Stimulated activated memory B cell treated with anti-CD40 and anti-IgM and Interleukin-4, amounts not matched to agents 10 μg/mL and 1 μg/mL and 100 μg/mL, for 72 hours (primary cell): ENCODE results near the gene LEAP2.
"Not testable (repeated sequence)": the region's sequence is repeated elsewhere in the genome, so short reads cannot be mapped to it uniquely, and the experiment has no call there.

Experiments
- ATAC-seq: fragments of 150-1000 bp; cut with Tn5 transposase; 2 replicates; pipeline ENCODE4 v1.10.0; 2021
- H3K27ac Mint-ChIP-seq: one replicate; pipeline ENCODE4 v1.8.0; 2022; ENCODE audit warnings: mild to moderate bottlenecking, mixed read lengths
- H3K27me3 Mint-ChIP-seq: one replicate; pipeline ENCODE4 v1.8.0; 2022; ENCODE audit warnings: mixed read lengths
- H3K36me3 Mint-ChIP-seq: one replicate; pipeline ENCODE4 v1.8.0; 2022; ENCODE audit warnings: mixed read lengths
- H3K4me1 Mint-ChIP-seq: one replicate; pipeline ENCODE4 v1.8.0; 2022; ENCODE audit warnings: mixed read lengths
- H3K4me3 Mint-ChIP-seq: one replicate; pipeline ENCODE4 v1.8.0; 2022; ENCODE audit warnings: mild to moderate bottlenecking, moderate library complexity, mixed read lengths
- H3K9me3 Mint-ChIP-seq: one replicate; pipeline ENCODE4 v1.8.0; 2022; ENCODE audit warnings: mixed read lengths

Gene LEAP2

GRCh38 chr5:132836852-132837251, 36.6 kb upstream of the LEAP2 start:
- no peaks in the 10 kb centered on the region for H3K36me3 Mint-ChIP-seq
- no peak for ATAC-seq
- no peaks in the 10 kb centered on the region for H3K9me3 Mint-ChIP-seq
- H3K27ac Mint-ChIP-seq: no peak overlapping the region
- H3K4me3 Mint-ChIP-seq: no peak overlapping the region
- no peaks in the 10 kb centered on the region for H3K4me1 Mint-ChIP-seq
- no peaks in the 10 kb centered on the region for H3K27me3 Mint-ChIP-seq

GRCh38 chr5:132837868-132838267, 35.6 kb upstream of the LEAP2 start:
- Mint-ChIP-seq H3K27ac (no peak overlapping the region), H3K36me3 (no peaks in the 10 kb centered on the region)
- no peak for ATAC-seq

GRCh38 chr5:132838516-132839282, 34.8 kb upstream of the LEAP2 start:
- Mint-ChIP-seq H3K4me3 (no peak overlapping the region), H3K4me1 (no peaks in the 10 kb centered on the region), H3K27ac (no peak overlapping the region)

More at GRCh38 chr5:132837868-132838267, 35.6 kb upstream of the LEAP2 start:
- no peak overlapping the region for H3K4me3 Mint-ChIP-seq
- H3K9me3 Mint-ChIP-seq: no peaks in the 10 kb centered on the region
- no peaks in the 10 kb centered on the region for H3K4me1 Mint-ChIP-seq
- no peaks in the 10 kb centered on the region for H3K27me3 Mint-ChIP-seq

GRCh38 chr5:132839426-132840301, 33.8 kb upstream of the LEAP2 start:
- H3K36me3 Mint-ChIP-seq: no peaks in the 10 kb centered on the region
- no peaks in the 10 kb centered on the region for H3K9me3 Mint-ChIP-seq
- no peak overlapping the region for H3K4me3 Mint-ChIP-seq
- no peaks in the 10 kb centered on the region for H3K27me3 Mint-ChIP-seq
- H3K4me1 Mint-ChIP-seq: no peaks in the 10 kb centered on the region
- ATAC-seq: no peak
- H3K27ac Mint-ChIP-seq: no peak overlapping the region

More at GRCh38 chr5:132838516-132839282, 34.8 kb upstream of the LEAP2 start:
- no peak for ATAC-seq
- H3K36me3 Mint-ChIP-seq: no peaks in the 10 kb centered on the region
- no peaks in the 10 kb centered on the region for H3K27me3 Mint-ChIP-seq
- no peaks in the 10 kb centered on the region for H3K9me3 Mint-ChIP-seq

GRCh38 chr5:132840313-132840712, 33.2 kb upstream of the LEAP2 start:
- Mint-ChIP-seq H3K9me3 (no peaks in the 10 kb centered on the region), H3K4me1 (no peaks in the 10 kb centered on the region), H3K4me3 (no peak overlapping the region), H3K27me3 (no peaks in the 10 kb centered on the region), H3K27ac (no peak overlapping the region), H3K36me3 (no peaks in the 10 kb centered on the region)
- ATAC-seq: no peak

- no peak overlapping the region for H3K4me3 Mint-ChIP-seq
- ATAC-seq: no peak
- H3K4me1 Mint-ChIP-seq: no peaks in the 10 kb centered on the region
- no peaks in the 10 kb centered on the region for H3K9me3 Mint-ChIP-seq
- H3K27ac Mint-ChIP-seq: no peak overlapping the region
- H3K36me3 Mint-ChIP-seq: no peaks in the 10 kb centered on the region
- no peaks in the 10 kb centered on the region for H3K27me3 Mint-ChIP-seq
These were observed 32.6 kb upstream of the LEAP2 start for GRCh38 chr5:132840896-132841295.

GRCh38 chr5:132841305-132841704, 32.2 kb upstream of the LEAP2 start:
- no peaks in the 10 kb centered on the region for H3K4me1 Mint-ChIP-seq
- no peaks in the 10 kb centered on the region for H3K9me3 Mint-ChIP-seq
- H3K4me3 Mint-ChIP-seq: no peak overlapping the region
- no peaks in the 10 kb centered on the region for H3K36me3 Mint-ChIP-seq
- no peak for ATAC-seq
- no peaks in the 10 kb centered on the region for H3K27me3 Mint-ChIP-seq
- H3K27ac Mint-ChIP-seq: no peak overlapping the region

GRCh38 chr5:132848270-132848669, 25.2 kb upstream of the LEAP2 start:
- Mint-ChIP-seq H3K9me3 (no peaks in the 10 kb centered on the region), H3K27ac (no peak overlapping the region), H3K36me3 (no peaks in the 10 kb centered on the region), H3K4me3 (no peak overlapping the region), H3K4me1 (no peaks in the 10 kb centered on the region), H3K27me3 (no peaks in the 10 kb centered on the region)
- no peak for ATAC-seq

GRCh38 chr5:132849347-132849746, 24.1 kb upstream of the LEAP2 start:
- ATAC-seq: no peak

GRCh38 chr5:132850066-132850465, 23.4 kb upstream of the LEAP2 start:
- Mint-ChIP-seq H3K27me3 (peaks cover 5% of the 10 kb centered on the region), H3K4me3 (no peak overlapping the region), H3K4me1 (no peaks in the 10 kb centered on the region), H3K9me3 (no peaks in the 10 kb centered on the region), H3K36me3 (no peaks in the 10 kb centered on the region), H3K27ac (no peak overlapping the region)
- ATAC-seq: no peak

More at GRCh38 chr5:132849347-132849746, 24.1 kb upstream of the LEAP2 start:
- H3K27ac Mint-ChIP-seq: no peak overlapping the region
- H3K36me3 Mint-ChIP-seq: no peaks in the 10 kb centered on the region
- H3K4me1 Mint-ChIP-seq: no peaks in the 10 kb centered on the region
- no peak overlapping the region for H3K4me3 Mint-ChIP-seq
- H3K27me3 Mint-ChIP-seq: no peaks in the 10 kb centered on the region
- H3K9me3 Mint-ChIP-seq: no peaks in the 10 kb centered on the region

- H3K27ac Mint-ChIP-seq: no peak overlapping the region
- no peaks in the 10 kb centered on the region for H3K36me3 Mint-ChIP-seq
- no peak overlapping the region for H3K4me3 Mint-ChIP-seq
- no peaks in the 10 kb centered on the region for H3K4me1 Mint-ChIP-seq
- peaks cover 26% of the 10 kb centered on the region for H3K27me3 Mint-ChIP-seq
- ATAC-seq: no peak
- peaks cover 2% of the 10 kb centered on the region for H3K9me3 Mint-ChIP-seq
These were observed 20.1 kb upstream of the LEAP2 start for GRCh38 chr5:132853323-132853722.

GRCh38 chr5:132853790-132854189, 19.7 kb upstream of the LEAP2 start:
- ATAC-seq: no peak
- H3K9me3 Mint-ChIP-seq: peaks cover 2% of the 10 kb centered on the region
- H3K27ac Mint-ChIP-seq: no peak overlapping the region
- no peak overlapping the region for H3K4me3 Mint-ChIP-seq
- peaks cover 26% of the 10 kb centered on the region for H3K27me3 Mint-ChIP-seq
- no peaks in the 10 kb centered on the region for H3K36me3 Mint-ChIP-seq
- no peaks in the 10 kb centered on the region for H3K4me1 Mint-ChIP-seq

- Mint-ChIP-seq H3K27ac (no peak overlapping the region), H3K27me3 (peaks cover 26% of the 10 kb centered on the region), H3K4me3 (no peak overlapping the region), H3K9me3 (peaks cover 2% of the 10 kb centered on the region), H3K4me1 (no peaks in the 10 kb centered on the region), H3K36me3 (no peaks in the 10 kb centered on the region)
- ATAC-seq: no peak
These were observed 19.2 kb upstream of the LEAP2 start for GRCh38 chr5:132854301-132854700.

GRCh38 chr5:132854992-132855391, 18.5 kb upstream of the LEAP2 start:
- not testable (repeated sequence) for H3K4me1 Mint-ChIP-seq, H3K36me3 Mint-ChIP-seq, H3K27ac Mint-ChIP-seq, ATAC-seq, H3K9me3 Mint-ChIP-seq, H3K4me3 Mint-ChIP-seq
- peaks cover 26% of the 10 kb centered on the region for H3K27me3 Mint-ChIP-seq

- Mint-ChIP-seq H3K27ac (no peak overlapping the region), H3K4me3 (no peak overlapping the region), H3K4me1 (no peaks in the 10 kb centered on the region), H3K9me3 (peaks cover 2% of the 10 kb centered on the region), H3K36me3 (no peaks in the 10 kb centered on the region), H3K27me3 (peaks cover 26% of the 10 kb centered on the region)
- ATAC-seq: no peak
These were observed 17.5 kb upstream of the LEAP2 start for GRCh38 chr5:132856011-132856410.
